Left ventricle myocardium inferior (tissue), 1 donor: Measurements from ENCODE around the gene ZNF644. TPM values are rescaled to one million over a fixed set of nuclear protein-coding genes. Genes with fewer than 3 reads are reported as not detected.

Source experiments
- DNase-seq: peaks from one replicate; pipeline ENCODE4 v3.0.0-alpha.2; 2020
- H3K27ac ChIP-seq: fragments of 200-600 bp; replicated peaks from 2 replicates; pipeline ENCODE4 v1.8.0; 2021
- H3K27me3 ChIP-seq: fragments of 200-600 bp; 2 replicates; pipeline ENCODE4 v1.8.0; 2021; ENCODE audit warnings: low read depth
- H3K36me3 ChIP-seq: fragments of 200-600 bp; 2 replicates; pipeline ENCODE4 v1.8.0; 2021
- H3K4me1 ChIP-seq: fragments of 200-600 bp; 2 replicates; pipeline ENCODE4 v1.8.0; 2021
- H3K4me3 ChIP-seq: fragments of 200-600 bp; 2 replicates; pipeline ENCODE4 v1.8.0; 2021; ENCODE audit warnings: mild to moderate bottlenecking, moderate library complexity
- H3K9me3 ChIP-seq: fragments of 200-600 bp; replicated peaks from 2 replicates; pipeline ENCODE4 v1.8.0; 2021
- intact Hi-C: fragments of 100-400 bp; cut with micrococcal nuclease; formaldehyde crosslinking; loops from one replicate; pipeline ENCODE4 v1.11.0; 2022
- total RNA-seq: library from RNA; stranded (reverse); fragmentation: NEBNext Ultra II Directional; extraction: Animal tissue kit (Norgen Biotek cat#: 25700); gene quantifications from one replicate; pipeline ENCODE4 v1.2.1, GENCODE V29; 2021
- TF ChIP-seq, protein P1 (sequence below): fragments of 200-600 bp; IDR thresholded peaks from 2 replicates; pipeline ENCODE4 v1.8.0; 2021; ENCODE audit warnings: antibody characterized with exemption, mild to moderate bottlenecking, borderline replicate concordance
- donor health status: DM: no; HTN: yes; CAD: no; lungs with severe emphysema.

The ZNF644 gene
- total RNA-seq, 1 donor from 2014 or later, result 23.3 TPM

DNA sequence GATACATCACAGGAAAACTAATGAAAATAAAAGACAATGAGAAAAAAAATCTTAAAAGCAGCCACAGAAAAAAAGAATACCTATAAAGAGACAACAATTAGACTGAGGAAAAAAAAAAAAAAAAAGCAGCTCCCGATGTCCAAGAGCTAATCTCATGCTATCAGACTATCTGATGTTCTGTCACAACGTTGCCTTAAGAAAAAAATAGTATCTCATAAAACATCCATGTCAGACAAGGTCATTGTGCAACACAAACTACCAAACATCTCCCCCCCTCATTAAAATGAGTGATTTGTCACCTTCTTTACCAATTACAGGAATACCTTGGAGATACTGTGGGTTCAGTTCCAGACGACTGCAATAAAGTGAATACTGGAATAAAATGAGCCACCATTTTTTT, 68.9 kb downstream of the ZNF644 start:
- intact Hi-C loops, result no loop called here
- Histone ChIP-seq H3K9me3 (no peaks in the 10 kb centered on the region), H3K4me1 (peaks cover 42% of the 10 kb centered on the region), H3K27ac (no peak overlapping the region), H3K4me3 (no peak overlapping the region), H3K27me3 (no peaks in the 10 kb centered on the region), H3K36me3 (no peaks in the 10 kb centered on the region)
- TF ChIP-seq, protein P1, sequence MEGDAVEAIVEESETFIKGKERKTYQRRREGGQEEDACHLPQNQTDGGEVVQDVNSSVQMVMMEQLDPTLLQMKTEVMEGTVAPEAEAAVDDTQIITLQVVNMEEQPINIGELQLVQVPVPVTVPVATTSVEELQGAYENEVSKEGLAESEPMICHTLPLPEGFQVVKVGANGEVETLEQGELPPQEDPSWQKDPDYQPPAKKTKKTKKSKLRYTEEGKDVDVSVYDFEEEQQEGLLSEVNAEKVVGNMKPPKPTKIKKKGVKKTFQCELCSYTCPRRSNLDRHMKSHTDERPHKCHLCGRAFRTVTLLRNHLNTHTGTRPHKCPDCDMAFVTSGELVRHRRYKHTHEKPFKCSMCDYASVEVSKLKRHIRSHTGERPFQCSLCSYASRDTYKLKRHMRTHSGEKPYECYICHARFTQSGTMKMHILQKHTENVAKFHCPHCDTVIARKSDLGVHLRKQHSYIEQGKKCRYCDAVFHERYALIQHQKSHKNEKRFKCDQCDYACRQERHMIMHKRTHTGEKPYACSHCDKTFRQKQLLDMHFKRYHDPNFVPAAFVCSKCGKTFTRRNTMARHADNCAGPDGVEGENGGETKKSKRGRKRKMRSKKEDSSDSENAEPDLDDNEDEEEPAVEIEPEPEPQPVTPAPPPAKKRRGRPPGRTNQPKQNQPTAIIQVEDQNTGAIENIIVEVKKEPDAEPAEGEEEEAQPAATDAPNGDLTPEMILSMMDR, result no peak
- DNase-seq, result no peak

DNA sequence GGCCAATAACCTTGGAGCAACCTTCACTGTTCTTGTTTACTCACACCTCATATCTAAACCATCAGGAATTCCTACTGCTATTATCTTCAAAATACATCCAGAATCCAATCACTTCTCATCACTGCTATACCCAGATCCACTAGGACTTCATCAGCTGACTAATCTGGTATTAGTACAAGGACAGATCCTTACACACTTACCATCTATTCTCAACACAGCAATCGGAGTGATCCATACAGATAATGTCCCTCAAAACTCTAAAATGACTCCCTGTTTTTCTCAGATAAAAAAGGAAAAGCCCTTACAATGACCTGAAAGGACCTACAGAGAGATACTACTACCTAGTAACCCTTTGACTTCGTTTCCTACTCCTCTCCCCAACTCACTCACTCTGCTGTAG, 70.8 kb downstream of the ZNF644 start:
- intact Hi-C loops, result no loop called here
- Histone ChIP-seq H3K27me3 (no peaks in the 10 kb centered on the region), H3K9me3 (no peaks in the 10 kb centered on the region), H3K4me1 (peaks cover 51% of the 10 kb centered on the region), H3K27ac (no peak overlapping the region), H3K4me3 (no peak overlapping the region), H3K36me3 (no peaks in the 10 kb centered on the region)
- DNase-seq, result no peak
- TF ChIP-seq, protein P1, result no peak

DNA sequence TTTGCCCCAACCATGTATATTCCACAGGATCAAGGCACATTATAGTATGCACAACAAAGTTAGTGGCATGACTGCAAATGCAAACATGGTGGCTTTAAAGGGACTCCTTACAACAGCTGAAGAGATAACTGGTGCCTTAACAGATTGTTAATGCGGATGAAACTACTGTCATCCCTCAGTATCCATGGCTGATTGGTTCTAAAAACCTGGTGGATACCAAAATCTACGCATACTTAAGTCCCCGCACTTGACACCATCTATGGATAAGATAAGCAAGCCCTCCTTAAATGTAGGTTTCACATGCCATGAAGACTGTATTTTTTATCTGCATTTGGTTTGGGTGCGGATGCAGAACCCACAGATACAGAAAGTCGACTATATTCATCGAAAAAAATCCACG, 73.5 kb downstream of the ZNF644 start:
- DNase-seq, result no peak
- H3K27me3 ChIP-seq, result no peaks in the 10 kb centered on the region
- peaks cover 73% of the 10 kb centered on the region for H3K4me1 ChIP-seq
- no peak overlapping the region for H3K27ac ChIP-seq
- TF ChIP-seq, protein P1, result no peak
- no peaks in the 10 kb centered on the region for H3K36me3 ChIP-seq
- intact Hi-C loops, result no loop called here
- no peak overlapping the region for H3K4me3 ChIP-seq
- H3K9me3 ChIP-seq, result no peaks in the 10 kb centered on the region

DNA sequence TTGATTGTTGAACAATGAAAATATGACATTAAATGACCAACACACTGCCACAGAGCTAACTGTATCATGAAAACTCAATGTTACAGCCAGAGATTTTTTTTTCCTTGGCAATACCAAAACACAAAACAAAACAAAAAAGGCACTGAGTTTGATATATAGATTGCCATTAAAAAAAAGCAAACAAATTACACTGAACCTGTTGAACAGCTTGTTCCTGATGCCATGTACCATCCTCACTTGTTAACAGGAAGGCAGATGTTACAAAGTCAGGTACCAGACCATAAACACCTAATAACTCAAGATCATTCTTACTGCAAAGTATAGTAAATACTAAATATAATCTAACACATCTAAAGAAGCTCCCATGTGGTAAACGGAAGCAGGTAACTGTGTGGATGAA, 75.2 kb downstream of the ZNF644 start:
- intact Hi-C loops, result no loop called here
- no peaks in the 10 kb centered on the region for H3K27me3 ChIP-seq

DNA sequence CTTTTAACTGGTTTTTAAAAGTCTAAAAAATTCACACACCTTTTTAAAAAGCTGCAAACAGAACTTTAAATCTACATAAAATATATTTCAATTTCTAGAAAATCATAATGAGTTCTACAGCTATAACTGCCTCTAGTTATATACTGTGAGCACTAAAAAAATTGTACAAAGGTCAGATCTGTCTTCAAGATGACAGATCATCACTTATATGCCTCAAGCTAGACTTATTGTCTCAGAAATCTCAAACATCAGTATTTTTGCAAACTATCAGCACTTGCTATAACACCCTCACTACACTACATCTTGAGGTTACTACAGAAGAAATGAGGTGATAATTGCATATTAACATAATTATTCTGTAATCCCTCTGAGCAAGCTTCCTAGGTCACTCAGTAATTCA, 76.5 kb downstream of the ZNF644 start:
- Histone ChIP-seq H3K27ac (no peak overlapping the region), H3K9me3 (no peaks in the 10 kb centered on the region), H3K36me3 (peaks cover 7% of the 10 kb centered on the region), H3K4me1 (peaks cover 63% of the 10 kb centered on the region), H3K4me3 (no peak overlapping the region), H3K27me3 (no peaks in the 10 kb centered on the region)
- no peak for DNase-seq
- intact Hi-C loops, result no loop called here
- TF ChIP-seq, protein P1, result no peak

More for the DNA sequence above, 75.2 kb downstream of the ZNF644 start:
- DNase-seq, result no peak
- Histone ChIP-seq H3K4me1 (peaks cover 65% of the 10 kb centered on the region), H3K9me3 (no peaks in the 10 kb centered on the region), H3K36me3 (no peaks in the 10 kb centered on the region), H3K4me3 (no peak overlapping the region), H3K27ac (no peak overlapping the region)
- TF ChIP-seq, protein P1, result no peak

DNA sequence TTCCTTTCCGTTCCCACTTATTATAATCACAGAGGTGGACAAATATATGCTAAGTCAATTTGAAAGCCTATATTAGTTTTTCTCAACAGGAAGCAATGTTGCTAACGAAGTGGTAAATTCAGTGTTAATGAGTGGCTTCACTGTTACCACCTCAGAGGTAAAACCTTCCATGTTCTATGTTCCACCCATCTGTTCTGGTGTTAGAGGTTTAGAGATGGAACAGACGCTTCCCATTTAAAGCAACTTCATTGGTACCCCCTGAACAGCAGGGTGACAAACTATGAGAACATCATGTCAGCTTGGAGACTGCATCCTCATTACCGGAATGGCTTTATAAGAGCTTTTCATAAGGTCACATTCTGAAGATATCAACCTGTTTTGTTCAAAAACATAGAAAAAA, 77.9 kb downstream of the ZNF644 start:
- DNase-seq, result no peak
- intact Hi-C loops, result no loop called here
- Histone ChIP-seq H3K36me3 (peaks cover 15% of the 10 kb centered on the region), H3K4me1 (peaks cover 59% of the 10 kb centered on the region), H3K27me3 (no peaks in the 10 kb centered on the region), H3K9me3 (no peaks in the 10 kb centered on the region), H3K4me3 (no peak overlapping the region), H3K27ac (no peak overlapping the region)
- TF ChIP-seq, protein P1, result no peak
